Stomach smooth muscle (tissue), 2 donors: ENCODE data around the gene PRPS1.
"Not testable (repeated sequence)": the region's sequence is repeated elsewhere in the genome, so short reads cannot be mapped to it uniquely, and the experiment has no call there.

Source experiments
- H3K27ac ChIP-seq: one replicate; pipeline ENCODE4 v1.7.0; 2013; ENCODE audit warnings: mild to moderate bottlenecking, low read length, inconsistent platforms
- H3K27me3 ChIP-seq, 2 donors: one replicate each; pipeline ENCODE4 v1.7.0; 2013; ENCODE audit warnings: low read length in 2 of 2; ENCODE audit not compliant: insufficient read depth in 2 of 2, control insufficient read depth in 1 of 2
- H3K36me3 ChIP-seq, 2 donors: one replicate each; pipeline ENCODE4 v1.7.0; 2013; ENCODE audit warnings: low read length in 2 of 2; ENCODE audit not compliant: control insufficient read depth in 2 of 2, insufficient read depth in 2 of 2
- H3K4me1 ChIP-seq: one replicate; pipeline ENCODE4 v1.7.0; 2013; ENCODE audit warnings: low read length; ENCODE audit not compliant: control insufficient read depth, insufficient read depth
- H3K4me3 ChIP-seq, 2 donors: one replicate each; pipeline ENCODE4 v1.7.0; 2013; ENCODE audit warnings: low read length in 2 of 2
- H3K9ac ChIP-seq, 2 donors: one replicate each; pipeline ENCODE4 v1.7.0; 2013; ENCODE audit warnings: low read length in 2 of 2, mild to moderate bottlenecking in 1 of 2
- H3K9me3 ChIP-seq, 2 donors: one replicate each; pipeline ENCODE4 v1.7.0; 2013; ENCODE audit warnings: low read length in 2 of 2; ENCODE audit not compliant: control insufficient read depth in 2 of 2
- donor health status: healthy.
- donor health status: Pancreatic carcinoma.

Gene PRPS1

DNA sequence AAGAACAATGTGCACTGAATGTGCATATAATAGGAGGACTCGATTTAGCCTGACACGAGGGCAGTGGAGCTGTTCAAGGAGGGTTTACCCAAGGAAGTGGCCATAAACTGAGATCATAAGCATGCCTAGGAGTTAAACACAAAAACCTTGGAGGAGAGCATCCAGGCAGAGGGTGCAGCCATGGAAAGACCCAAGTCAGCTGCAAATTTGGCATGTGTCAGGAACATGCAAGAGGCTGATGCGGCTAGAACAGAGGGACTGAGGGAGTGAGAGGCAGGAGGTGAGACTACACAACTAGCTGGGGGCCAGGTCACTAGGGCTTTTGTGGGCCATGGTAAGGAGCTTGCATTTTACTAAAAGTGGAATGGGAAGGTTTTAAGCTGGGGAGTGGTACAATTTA is 55.6 kb downstream of the PRPS1 start:
- Histone ChIP-seq H3K36me3 (no peaks in the 10 kb centered on the region), H3K4me3 (no peak overlapping the region), H3K27ac (no peak overlapping the region), H3K27me3 (peaks cover 0 to 13% of the 10 kb centered on the region in 2 donors), H3K9me3 (no peaks in the 10 kb centered on the region), H3K4me1 (peaks cover 18% of the 10 kb centered on the region), H3K9ac (no peak overlapping the region)

DNA sequence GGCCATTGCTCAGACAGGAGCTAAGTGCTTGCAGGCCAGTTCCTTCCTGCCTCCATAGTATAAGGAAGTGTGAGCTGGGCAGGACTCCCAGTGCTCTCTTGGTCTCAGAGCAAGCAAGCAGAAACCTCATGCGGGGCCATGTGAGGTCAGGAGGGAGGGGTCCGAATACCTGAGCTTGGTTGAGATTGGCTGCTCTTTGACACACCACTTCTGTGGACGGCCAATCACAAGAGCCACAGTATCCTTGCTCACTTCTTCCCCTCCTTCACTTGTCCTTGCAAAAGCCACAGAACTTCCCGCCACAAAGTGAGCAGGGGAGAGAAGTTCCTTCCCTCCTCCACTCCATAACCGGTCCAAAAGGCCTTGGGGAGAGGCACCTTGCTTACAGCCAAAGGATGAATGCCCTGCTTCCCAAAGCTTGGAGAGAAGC is 56.7 kb downstream of the PRPS1 start:
- H3K36me3 ChIP-seq = no peaks in the 10 kb centered on the region
- H3K9me3 ChIP-seq = no peaks in the 10 kb centered on the region
- peaks cover 18% of the 10 kb centered on the region for H3K4me1 ChIP-seq
- no peak overlapping the region for H3K9ac ChIP-seq
- no peak overlapping the region for H3K27ac ChIP-seq
- H3K4me3 ChIP-seq = no peak overlapping the region
- H3K27me3 ChIP-seq = peaks cover 0 to 9% of the 10 kb centered on the region in 2 donors

DNA sequence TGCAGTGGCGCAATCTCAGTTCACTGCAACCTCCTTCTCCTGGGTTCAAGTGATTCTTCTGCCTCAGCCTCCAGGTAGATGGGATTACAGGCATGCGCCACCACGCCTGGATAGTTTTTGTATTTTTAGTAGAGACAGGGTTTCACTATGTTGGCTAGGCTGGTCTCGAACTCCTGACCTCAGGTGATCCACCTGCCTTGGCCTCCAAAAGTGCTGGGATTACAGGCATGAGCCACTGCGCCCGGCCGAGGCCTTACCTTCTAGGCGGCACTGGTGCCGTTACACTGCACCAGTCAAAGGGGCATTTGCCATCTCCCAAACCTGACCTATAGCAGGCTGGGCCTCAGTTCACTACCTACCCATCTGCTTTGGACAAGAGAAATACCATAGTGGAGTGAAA is 57.3 kb downstream of the PRPS1 start:
- H3K9me3 ChIP-seq, H3K27me3 ChIP-seq, H3K36me3 ChIP-seq, H3K9ac ChIP-seq, H3K4me3 ChIP-seq, H3K27ac ChIP-seq: not testable (repeated sequence)
- H3K4me1 ChIP-seq = peaks cover 18% of the 10 kb centered on the region

DNA sequence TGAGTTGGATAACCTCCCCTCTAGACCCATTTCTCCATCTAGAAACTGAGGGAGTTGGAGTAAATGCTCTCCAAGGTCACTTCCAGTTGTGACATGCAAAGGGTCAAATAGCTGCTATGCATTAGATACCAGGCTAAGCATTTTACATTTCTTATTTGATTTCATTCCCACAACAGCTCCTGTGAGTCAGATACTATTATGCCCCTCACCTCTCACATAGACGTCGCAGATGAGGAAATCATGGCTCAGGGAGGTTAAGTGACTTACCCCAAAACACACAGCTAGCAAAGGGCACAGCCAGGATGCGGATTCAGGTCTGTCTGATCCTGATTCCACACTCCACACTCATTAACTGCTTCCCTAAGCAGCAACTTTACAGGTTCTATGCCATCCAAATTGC is 57.7 kb downstream of the PRPS1 start:
- peaks cover 18% of the 10 kb centered on the region for H3K4me1 ChIP-seq
- no peaks in the 10 kb centered on the region for H3K9me3 ChIP-seq
- no peak overlapping the region for H3K27ac ChIP-seq
- no peak overlapping the region for H3K4me3 ChIP-seq
- no peak overlapping the region for H3K9ac ChIP-seq
- H3K27me3 ChIP-seq = peaks cover 0 to 9% of the 10 kb centered on the region in 2 donors
- H3K36me3 ChIP-seq = no peaks in the 10 kb centered on the region

DNA sequence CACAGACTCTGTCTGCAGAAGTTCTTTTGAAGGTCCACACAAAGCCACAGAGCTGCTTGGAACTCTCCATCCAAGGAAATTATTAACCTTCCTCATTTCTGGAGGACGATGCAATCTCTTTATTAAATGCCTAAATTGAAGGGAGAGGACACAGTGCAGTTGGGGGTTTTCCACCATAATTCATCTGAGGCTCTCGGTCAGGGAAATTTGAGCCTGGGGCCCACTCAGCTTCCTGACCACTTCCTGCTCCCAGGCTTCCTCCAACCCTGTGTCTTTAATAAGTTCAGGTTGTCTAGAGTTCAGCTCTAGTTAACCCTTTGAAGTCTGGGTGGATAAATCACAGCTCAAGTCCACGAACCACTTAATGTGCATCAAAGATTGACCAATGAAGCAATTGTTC is 58.5 kb downstream of the PRPS1 start:
- H3K9me3 ChIP-seq = no peaks in the 10 kb centered on the region
- H3K27ac ChIP-seq = no peak overlapping the region
- peaks cover 18% of the 10 kb centered on the region for H3K4me1 ChIP-seq
- peaks cover 0 to 9% of the 10 kb centered on the region in 2 donors for H3K27me3 ChIP-seq
- no peaks in the 10 kb centered on the region for H3K36me3 ChIP-seq
- H3K4me3 ChIP-seq = no peak overlapping the region
- no peak overlapping the region for H3K9ac ChIP-seq

DNA sequence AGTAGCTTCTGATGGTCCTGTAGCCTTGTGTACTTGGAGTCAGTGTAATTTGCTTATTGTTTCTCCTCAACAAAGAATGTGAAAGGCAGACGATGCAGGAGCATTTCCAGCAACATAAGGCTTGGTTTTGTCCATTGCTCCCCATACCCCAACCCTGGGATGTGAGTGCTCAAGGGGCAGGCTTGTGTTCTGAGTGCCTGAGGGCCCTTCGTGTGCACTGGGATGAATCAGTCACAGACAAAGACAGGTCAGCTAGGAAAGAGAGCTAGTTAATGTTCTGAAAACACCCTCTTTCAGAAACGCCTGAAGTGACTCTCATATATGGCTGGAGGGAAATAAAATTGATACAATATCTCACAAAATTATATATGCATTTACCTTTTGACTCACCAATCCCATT is 59.1 kb downstream of the PRPS1 start:
- Histone ChIP-seq H3K27me3 (peaks cover 0 to 7% of the 10 kb centered on the region in 2 donors), H3K9ac (no peak overlapping the region), H3K4me1 (peaks cover 14% of the 10 kb centered on the region)

DNA sequence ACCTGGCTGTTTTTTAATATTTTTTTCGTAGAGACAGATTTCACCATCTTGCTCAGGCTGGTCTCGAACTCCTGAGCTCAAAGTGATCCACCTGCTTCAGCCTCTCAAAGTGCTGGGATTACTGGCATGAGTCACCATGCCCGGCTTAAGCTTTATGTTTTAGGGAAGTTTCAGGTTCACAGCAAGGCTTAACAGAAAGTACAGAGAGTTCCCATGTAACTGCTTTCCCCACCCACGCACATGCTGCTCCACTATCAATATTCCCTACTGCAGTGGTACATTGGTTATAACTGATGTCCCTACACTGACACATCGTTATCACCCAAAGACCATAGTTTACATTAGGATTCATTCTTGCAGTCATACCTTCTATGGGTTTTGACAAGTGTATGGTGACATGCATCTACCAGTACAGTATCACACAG is 62.7 kb downstream of the PRPS1 start:
- H3K9me3 ChIP-seq = no peaks in the 10 kb centered on the region
- no peak overlapping the region for H3K4me3 ChIP-seq
- no peak overlapping the region for H3K27ac ChIP-seq
- H3K27me3 ChIP-seq = no peaks in the 10 kb centered on the region
- H3K36me3 ChIP-seq = no peaks in the 10 kb centered on the region
- H3K9ac ChIP-seq = no peak overlapping the region
- H3K4me1 ChIP-seq = peaks cover 2% of the 10 kb centered on the region

More for the DNA sequence above, 59.1 kb downstream of the PRPS1 start:
- no peak overlapping the region for H3K4me3 ChIP-seq
- H3K36me3 ChIP-seq = no peaks in the 10 kb centered on the region
- no peak overlapping the region for H3K27ac ChIP-seq
- no peaks in the 10 kb centered on the region for H3K9me3 ChIP-seq

DNA sequence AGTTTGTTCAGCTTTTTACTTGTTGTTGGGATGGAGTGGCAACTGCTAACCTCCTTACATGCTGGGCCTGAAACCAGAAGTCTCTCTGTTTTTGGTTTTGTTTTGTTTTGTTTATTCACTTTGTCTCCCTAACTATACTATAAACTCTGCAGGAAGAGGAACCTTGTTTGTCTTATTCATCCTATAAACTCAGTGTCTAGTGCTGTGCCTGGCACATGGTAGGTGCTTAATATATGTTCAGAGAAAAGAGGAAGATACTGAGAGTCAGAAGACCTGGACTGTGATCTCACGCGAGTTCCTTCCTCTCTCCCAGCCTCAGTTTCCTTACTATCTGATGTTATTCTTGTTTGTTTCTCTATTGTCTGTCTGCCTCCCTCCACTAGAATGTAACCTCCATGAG is 71.3 kb downstream of the PRPS1 start:
- Histone ChIP-seq H3K9ac (no peak overlapping the region), H3K9me3 (no peaks in the 10 kb centered on the region), H3K27ac (no peak overlapping the region), H3K4me3 (no peak overlapping the region), H3K36me3 (no peaks in the 10 kb centered on the region), H3K27me3 (peaks cover 0 to 6% of the 10 kb centered on the region in 2 donors), H3K4me1 (no peaks in the 10 kb centered on the region)

DNA sequence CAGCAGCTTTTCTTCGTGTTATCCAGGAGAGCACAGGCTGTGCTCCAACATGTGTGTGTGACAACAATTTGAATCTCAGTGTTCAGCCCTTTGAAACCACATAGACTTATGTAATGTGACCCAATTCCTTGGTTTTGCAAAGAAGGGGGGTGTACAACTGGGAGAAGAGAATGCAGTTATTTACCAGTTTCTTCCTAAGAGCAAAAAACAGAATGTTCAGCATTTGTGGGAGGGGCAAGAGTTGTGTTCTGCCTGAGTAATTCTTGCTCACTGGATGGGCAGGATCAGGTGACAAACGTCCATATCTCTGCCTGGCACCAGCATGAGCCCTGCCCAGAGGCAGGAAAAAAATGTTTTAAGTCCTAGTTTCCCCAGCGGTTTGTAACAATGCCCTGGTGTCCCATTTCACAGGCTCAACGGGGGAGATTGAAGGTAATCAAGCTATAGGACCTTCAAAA is 72.0 kb downstream of the PRPS1 start:
- Histone ChIP-seq H3K4me1 (no peaks in the 10 kb centered on the region), H3K9me3 (no peaks in the 10 kb centered on the region), H3K27me3 (peaks cover 0 to 10% of the 10 kb centered on the region in 2 donors), H3K9ac (no peak overlapping the region), H3K36me3 (no peaks in the 10 kb centered on the region), H3K4me3 (no peak overlapping the region), H3K27ac (no peak overlapping the region)
